ENCODE measurements around the gene ADH6.

The ADH6 gene

GRCh38 chr4:99166544-99166943 is 52.5 kb downstream of the ADH6 start:
- Mint-ChIP-seq H3K36me3 (ENCODE audit: low read depth) (no peaks in the 10 kb centered on the region), H3K4me3 (no peak overlapping the region), H3K27me3 (ENCODE audit: low read depth) (no peaks in the 10 kb centered on the region), H3K4me1 (ENCODE audit: low read depth) (no peaks in the 10 kb centered on the region), H3K9me3 (no peaks in the 10 kb centered on the region), H3K27ac (no peak overlapping the region)
- DNase-seq (ENCODE audit: low spot score): no peak

DNA sequence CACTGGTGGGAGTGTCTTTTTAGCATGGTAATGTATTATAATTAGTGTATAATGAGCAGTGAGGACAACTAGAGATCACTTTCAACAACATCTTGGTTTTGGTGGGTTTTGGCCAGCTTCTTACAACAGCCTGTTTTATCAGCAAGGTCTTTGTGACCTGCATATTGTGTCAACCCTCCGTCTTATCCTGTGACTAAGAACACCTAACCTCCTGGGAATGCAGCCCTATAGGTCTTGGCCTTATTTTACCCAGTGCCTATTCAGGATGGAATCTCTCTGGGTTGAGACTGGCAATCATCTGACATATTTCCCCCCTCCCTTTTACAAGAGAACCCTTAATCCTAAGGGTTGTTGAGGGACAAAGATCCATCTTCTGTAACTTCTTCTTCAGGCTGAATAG is 53.1 kb downstream of the ADH6 start:
- Mint-ChIP-seq H3K27me3 (ENCODE audit: low read depth) (no peaks in the 10 kb centered on the region), H3K36me3 (ENCODE audit: low read depth) (no peaks in the 10 kb centered on the region), H3K9me3 (no peaks in the 10 kb centered on the region), H3K27ac (no peak overlapping the region), H3K4me3 (no peak overlapping the region), H3K4me1 (ENCODE audit: low read depth) (no peaks in the 10 kb centered on the region)
- no peak for DNase-seq (ENCODE audit: low spot score)

DNA sequence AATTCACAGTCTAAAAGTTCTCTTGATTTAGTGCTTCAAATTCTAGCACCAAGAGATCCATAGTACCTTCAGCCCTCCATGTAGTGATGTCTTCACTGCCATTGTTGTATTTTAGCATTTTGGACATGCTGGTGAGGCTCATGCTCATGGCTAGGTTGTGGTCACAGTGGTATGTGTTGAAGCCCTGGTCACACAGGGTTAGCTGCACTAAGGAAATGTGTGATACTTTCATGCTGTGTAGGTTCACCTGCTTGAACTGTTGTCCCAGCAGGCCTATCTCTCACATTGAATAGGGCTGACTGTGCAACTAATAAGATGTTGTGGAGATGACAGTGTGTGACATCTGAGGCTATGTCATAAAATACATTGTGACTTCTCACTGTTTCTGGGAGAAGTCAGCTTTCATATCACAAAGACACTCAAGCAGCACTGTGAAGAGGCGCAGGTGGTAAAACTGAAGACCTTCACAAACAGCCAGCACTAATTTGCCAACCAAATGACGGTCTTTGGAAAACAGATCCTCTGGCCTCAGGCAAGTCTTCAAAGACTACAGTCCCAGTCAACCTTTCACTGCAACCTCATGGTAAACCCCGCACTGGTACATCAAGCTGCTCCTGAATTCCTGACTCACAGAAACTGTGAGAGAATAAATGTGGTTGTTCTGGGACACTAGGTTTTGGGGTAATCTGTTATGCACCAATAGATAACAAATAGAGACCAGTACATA is 57.5 kb downstream of the ADH6 start:
- Mint-ChIP-seq H3K4me3 (no peak overlapping the region), H3K27me3 (ENCODE audit: low read depth) (no peaks in the 10 kb centered on the region), H3K4me1 (ENCODE audit: low read depth) (no peaks in the 10 kb centered on the region), H3K36me3 (ENCODE audit: low read depth) (no peaks in the 10 kb centered on the region), H3K9me3 (no peaks in the 10 kb centered on the region), H3K27ac (no peak overlapping the region)
- DNase-seq (ENCODE audit: low spot score): no peak

- Mint-ChIP-seq H3K27ac (no peak overlapping the region), H3K36me3 (ENCODE audit: low read depth) (no peaks in the 10 kb centered on the region)
- no peak for DNase-seq (ENCODE audit: low spot score)
Observed at GRCh38 chr4:99159699-99160098, 59.3 kb downstream of the ADH6 start.

DNA sequence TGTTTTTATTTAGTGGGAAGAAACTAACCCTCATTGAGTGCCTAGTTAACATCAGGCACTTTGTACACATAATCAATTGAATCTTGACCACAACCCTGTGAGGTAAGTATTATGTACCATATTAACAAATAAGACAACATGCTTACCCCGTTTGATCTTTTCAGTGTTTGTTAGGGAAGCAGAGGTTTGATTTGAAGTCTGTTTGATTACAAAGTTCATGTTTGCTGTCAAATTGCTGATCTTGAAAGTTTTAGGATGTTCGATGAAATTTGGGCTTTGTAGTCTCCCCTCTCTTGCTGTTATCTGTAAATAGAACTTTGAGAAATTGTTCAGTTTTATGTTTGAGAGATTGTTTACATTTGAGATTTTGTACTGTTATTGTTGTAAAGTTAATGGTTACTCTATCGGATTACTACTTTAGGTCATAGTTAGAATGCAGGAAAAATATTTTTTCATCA is 61.5 kb downstream of the ADH6 start:
- no peak for DNase-seq (ENCODE audit: low spot score)
- H3K9me3 Mint-ChIP-seq: no peaks in the 10 kb centered on the region
- no peaks in the 10 kb centered on the region for H3K36me3 Mint-ChIP-seq (ENCODE audit: low read depth)
- no peak overlapping the region for H3K27ac Mint-ChIP-seq
- no peak overlapping the region for H3K4me3 Mint-ChIP-seq
- H3K27me3 Mint-ChIP-seq (ENCODE audit: low read depth): no peaks in the 10 kb centered on the region
- H3K4me1 Mint-ChIP-seq (ENCODE audit: low read depth): no peaks in the 10 kb centered on the region

More at GRCh38 chr4:99159699-99160098, 59.3 kb downstream of the ADH6 start:
- H3K4me1 Mint-ChIP-seq (ENCODE audit: low read depth): no peaks in the 10 kb centered on the region
- H3K9me3 Mint-ChIP-seq: no peaks in the 10 kb centered on the region
- no peaks in the 10 kb centered on the region for H3K27me3 Mint-ChIP-seq (ENCODE audit: low read depth)
- H3K4me3 Mint-ChIP-seq: no peak overlapping the region

DNA sequence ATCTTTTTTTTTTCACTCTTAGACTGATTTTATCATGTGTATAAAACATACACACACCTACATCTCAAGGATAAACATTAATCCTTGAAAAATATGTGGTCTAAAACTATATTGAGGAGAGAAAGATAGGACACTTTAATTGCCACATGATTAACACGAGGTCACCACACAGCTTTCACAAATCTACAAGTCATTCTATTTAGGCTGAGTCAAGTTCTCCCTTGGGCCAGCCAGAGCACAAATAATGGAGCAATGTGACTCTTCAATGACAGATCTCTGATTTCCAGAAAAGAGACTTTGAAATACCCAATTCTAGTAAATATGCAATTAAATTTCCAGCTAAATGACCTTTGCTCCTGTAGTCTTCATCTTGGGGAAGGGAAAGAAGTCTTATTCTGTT is 62.1 kb downstream of the ADH6 start:
- Mint-ChIP-seq H3K36me3 (ENCODE audit: low read depth) (no peaks in the 10 kb centered on the region), H3K9me3 (no peaks in the 10 kb centered on the region), H3K27me3 (ENCODE audit: low read depth) (no peaks in the 10 kb centered on the region), H3K4me3 (no peak overlapping the region), H3K27ac (no peak overlapping the region), H3K4me1 (ENCODE audit: low read depth) (no peaks in the 10 kb centered on the region)
- DNase-seq (ENCODE audit: low spot score): no peak

GRCh38 chr4:99154658-99155342 is 64.2 kb downstream of the ADH6 start:
- H3K4me1 Mint-ChIP-seq (ENCODE audit: low read depth): no peaks in the 10 kb centered on the region
- DNase-seq (ENCODE audit: low spot score): no peak
- no peaks in the 10 kb centered on the region for H3K9me3 Mint-ChIP-seq
- peaks cover 3% of the 10 kb centered on the region for H3K27me3 Mint-ChIP-seq (ENCODE audit: low read depth)
- no peak overlapping the region for H3K4me3 Mint-ChIP-seq
- H3K27ac Mint-ChIP-seq: no peak overlapping the region
- no peaks in the 10 kb centered on the region for H3K36me3 Mint-ChIP-seq (ENCODE audit: low read depth)
